HEK293T (cell line): ENCODE measurements around the gene CDK5RAP2.

Experiments used
- CTCF ChIA-PET: fragments of 350-600 bp; formaldehyde crosslinking; extraction: SDS; loops from one replicate; lab custom pipeline; 2021; ENCODE audit warnings: antibody characterized with exemption, inconsistent platforms; lab: Yijun Ruan, JAX
- POLR2A ChIA-PET: fragments of 350-600 bp; formaldehyde crosslinking; extraction: SDS; loops from one replicate; lab custom pipeline; 2020; ENCODE audit warnings: antibody characterized with exemption, inconsistent platforms; lab: Yijun Ruan, JAX
- DNase-seq: peaks from one replicate; pipeline ENCODE4 v3.0.0; 2012; ENCODE audit warnings: mixed read lengths; ENCODE audit errors: extremely low spot score
- ARNT ChIP-seq: fragments of 450-650 bp; IDR thresholded peaks from 2 replicates; pipeline ENCODE4 v1.6.1; 2017; ENCODE audit warnings: mild to moderate bottlenecking
- BHLHE40 ChIP-seq: fragments of 450-650 bp; IDR thresholded peaks from 2 replicates; pipeline ENCODE4 v1.6.1; 2016; ENCODE audit warnings: mild to moderate bottlenecking, moderate library complexity, borderline replicate concordance
- CTBP1 ChIP-seq: fragments of 450-650 bp; IDR thresholded peaks from 2 replicates; pipeline ENCODE4 v1.6.1; 2016; ENCODE audit warnings: borderline replicate concordance
- ELF4 ChIP-seq: fragments of 450-650 bp; IDR thresholded peaks from 2 replicates; pipeline ENCODE4 v1.6.1; 2017; ENCODE audit warnings: antibody characterized with exemption
- FOXA1 ChIP-seq: fragments of 450-650 bp; IDR thresholded peaks from 2 replicates; pipeline ENCODE4 v1.6.1; 2016; ENCODE audit warnings: mild to moderate bottlenecking
- FOXK2 ChIP-seq: fragments of 450-650 bp; IDR thresholded peaks from 2 replicates; pipeline ENCODE4 v1.6.1; 2016; ENCODE audit warnings: mild to moderate bottlenecking
- FOXM1 ChIP-seq: fragments of 450-650 bp; IDR thresholded peaks from 2 replicates; pipeline ENCODE4 v1.6.1; 2017; ENCODE audit warnings: mild to moderate bottlenecking, borderline replicate concordance
- HDGF ChIP-seq: fragments of 450-650 bp; IDR thresholded peaks from 2 replicates; pipeline ENCODE4 v1.6.1; 2017; ENCODE audit warnings: antibody characterized with exemption, borderline replicate concordance
- L3MBTL2 ChIP-seq: fragments of 450-650 bp; conservative IDR thresholded peaks from 2 replicates; pipeline ENCODE4 v1.6.1; 2016; ENCODE audit warnings: mild to moderate bottlenecking
- LEF1 ChIP-seq: fragments of 450-650 bp; IDR thresholded peaks from 2 replicates; pipeline ENCODE4 v1.6.1; 2017; ENCODE audit warnings: mild to moderate bottlenecking, borderline replicate concordance
- NFRKB ChIP-seq: fragments of 450-650 bp; IDR thresholded peaks from 2 replicates; pipeline ENCODE4 v1.6.1; 2016; ENCODE audit warnings: mild to moderate bottlenecking, moderate library complexity
- SP1 ChIP-seq: fragments of 450-650 bp; IDR thresholded peaks from 2 replicates; pipeline ENCODE4 v1.6.1; 2017
- SUZ12 ChIP-seq: fragments of 450-650 bp; IDR thresholded peaks from 2 replicates; pipeline ENCODE4 v1.6.1; 2016; ENCODE audit warnings: mild to moderate bottlenecking
- TARDBP ChIP-seq: fragments of 450-650 bp; IDR thresholded peaks from 2 replicates; pipeline ENCODE4 v1.6.1; 2016
- ZNF384 ChIP-seq: fragments of 450-650 bp; IDR thresholded peaks from 2 replicates; pipeline ENCODE4 v1.6.1; 2016
- TF ChIP-seq, protein P1 (sequence below): fragments of 450-650 bp; IDR thresholded peaks from 2 replicates; pipeline ENCODE4 v1.6.1; 2016

Gene CDK5RAP2

DNA sequence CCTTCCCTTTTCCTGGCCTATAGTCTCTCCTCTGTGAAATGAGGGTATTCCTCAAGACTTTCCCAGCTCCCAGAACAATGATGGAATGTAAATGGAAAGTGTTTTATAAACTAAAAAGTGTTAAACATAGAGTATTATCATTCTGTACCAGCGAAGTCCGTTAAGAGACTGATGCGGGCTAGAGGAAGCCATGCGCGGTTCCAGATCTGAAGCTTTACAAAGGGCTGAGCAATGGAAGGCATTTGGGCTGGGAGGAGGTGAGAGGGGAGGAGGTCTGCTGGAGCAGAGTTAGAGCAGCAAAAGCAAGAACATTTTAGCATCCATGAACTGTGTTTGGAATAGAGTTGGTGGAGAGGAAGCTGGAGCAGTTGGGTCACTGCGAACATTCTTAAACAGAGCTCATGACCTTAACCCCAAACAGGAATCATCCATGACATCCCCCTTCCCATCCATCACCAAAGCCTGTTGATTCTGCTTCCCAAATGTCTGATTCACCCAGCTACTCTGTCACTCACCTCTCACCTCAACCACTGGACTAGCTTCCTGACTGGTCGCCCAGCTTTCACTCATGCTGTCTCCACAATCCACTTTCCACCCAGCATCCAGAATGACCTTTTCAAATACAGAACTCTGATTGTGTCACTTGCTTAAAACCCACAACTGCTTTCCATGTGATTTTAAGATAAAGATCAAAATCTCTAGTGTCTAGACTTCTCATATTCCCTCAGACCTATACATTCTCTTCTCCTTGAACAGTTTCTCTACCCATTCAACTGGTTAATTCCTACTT lies 37.1 kb downstream of the CDK5RAP2 start:
- ChIA-PET POLR2A (no interaction called here), CTCF (interaction anchor here (2.1 kb wide), 1 partner anchor 12 kb away, joined by 4 read pairs; no protein-coding TSS in a partner anchor)
- no peak for DNase-seq

DNA sequence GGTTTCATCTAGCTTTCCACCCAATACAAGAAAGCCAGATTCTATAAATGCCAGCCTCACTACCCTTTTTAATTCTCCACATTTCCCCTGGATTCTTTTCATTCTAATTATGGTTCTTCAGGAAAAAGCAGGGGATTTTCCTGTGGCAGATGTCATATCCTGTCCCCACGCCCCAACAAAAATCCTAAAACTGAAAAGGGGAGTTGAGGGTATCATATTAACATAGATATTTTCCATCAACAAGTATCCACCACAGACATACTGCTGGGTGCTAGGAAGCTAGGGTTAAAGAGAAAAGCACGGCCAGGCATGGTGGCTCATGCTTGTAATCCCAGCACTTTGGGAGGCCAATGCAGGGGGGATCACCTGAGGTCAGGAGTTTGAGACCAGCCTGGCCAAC lies 38.0 kb downstream of the CDK5RAP2 start:
- DNase-seq = no peak
- CTCF ChIA-PET = interaction anchor here (2.1 kb wide), 1 partner anchor 11 kb away, joined by 4 read pairs; no protein-coding TSS in a partner anchor
- TF ChIP-seq CTBP1 (no peak), ELF4 (no peak), FOXA1 (no peak), LEF1 (no peak)
- TF ChIP-seq, protein P1, sequence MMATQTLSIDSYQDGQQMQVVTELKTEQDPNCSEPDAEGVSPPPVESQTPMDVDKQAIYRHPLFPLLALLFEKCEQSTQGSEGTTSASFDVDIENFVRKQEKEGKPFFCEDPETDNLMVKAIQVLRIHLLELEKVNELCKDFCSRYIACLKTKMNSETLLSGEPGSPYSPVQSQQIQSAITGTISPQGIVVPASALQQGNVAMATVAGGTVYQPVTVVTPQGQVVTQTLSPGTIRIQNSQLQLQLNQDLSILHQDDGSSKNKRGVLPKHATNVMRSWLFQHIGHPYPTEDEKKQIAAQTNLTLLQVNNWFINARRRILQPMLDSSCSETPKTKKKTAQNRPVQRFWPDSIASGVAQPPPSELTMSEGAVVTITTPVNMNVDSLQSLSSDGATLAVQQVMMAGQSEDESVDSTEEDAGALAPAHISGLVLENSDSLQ = no peak
- POLR2A ChIA-PET = no interaction called here

More for the DNA sequence above, 37.1 kb downstream of the CDK5RAP2 start:
- no peak for TF ChIP-seq FOXM1
- no peak for TF ChIP-seq NFRKB
- TF ChIP-seq CTBP1 = no peak
- no peak for TF ChIP-seq ZNF384
- no peak for TF ChIP-seq TARDBP
- no peak for TF ChIP-seq BHLHE40
- no peak for TF ChIP-seq LEF1
- no peak for TF ChIP-seq ARNT
- TF ChIP-seq SP1 = no peak
- no peak for TF ChIP-seq HDGF
- TF ChIP-seq, protein P1 = no peak
- no peak for TF ChIP-seq FOXK2
- TF ChIP-seq ELF4 = no peak
- TF ChIP-seq FOXA1 = no peak

DNA sequence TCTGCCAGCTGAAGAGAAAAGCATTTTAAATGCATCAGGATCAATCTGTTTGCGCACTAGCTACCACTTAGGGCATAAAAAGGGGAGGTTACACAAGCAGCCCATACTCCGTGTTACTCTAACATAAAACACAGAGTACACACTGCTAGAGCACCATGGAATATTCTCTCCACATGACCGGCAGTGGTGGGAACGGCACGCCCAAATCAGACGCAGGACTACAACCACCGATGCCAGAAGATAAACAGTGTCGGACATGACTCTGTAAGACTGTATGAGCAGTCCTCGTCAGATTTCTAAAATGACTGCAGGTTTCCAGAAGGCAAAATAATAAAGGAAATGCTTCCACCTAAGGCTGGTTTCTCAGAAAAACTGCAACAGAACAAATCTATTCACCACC lies 40.0 kb downstream of the CDK5RAP2 start:
- TF ChIP-seq ZNF384 (no peak), ARNT (no peak), CTBP1 (no peak), TARDBP (no peak), ELF4 (no peak), BHLHE40 (no peak), L3MBTL2 (no peak), NFRKB (no peak), LEF1 (no peak), SUZ12 (no peak), FOXM1 (no peak), FOXA1 (no peak), HDGF (no peak), SP1 (no peak), FOXK2 (no peak)
- TF ChIP-seq, protein P1 = no peak
- POLR2A ChIA-PET = no interaction called here

DNA sequence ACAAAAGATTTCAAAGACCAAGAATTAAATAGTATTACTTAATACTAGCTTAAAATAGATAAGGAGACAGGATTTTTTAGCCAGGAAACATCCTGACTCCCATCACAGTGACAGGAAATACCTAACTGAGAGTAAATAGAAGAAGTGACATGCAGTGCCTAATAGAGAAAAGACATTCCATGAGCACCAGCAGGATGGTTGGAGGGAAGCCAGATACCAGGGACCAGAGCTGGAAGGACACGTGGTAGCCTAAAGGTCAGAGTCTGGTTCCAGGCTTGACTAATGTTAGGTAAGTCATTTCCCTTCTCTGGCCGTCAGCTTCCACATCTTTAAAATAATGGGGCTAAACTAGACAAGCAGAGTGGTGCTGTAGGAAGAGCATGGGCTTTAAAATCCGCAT lies 41.6 kb downstream of the CDK5RAP2 start:
- CTCF ChIA-PET = no interaction called here
- DNase-seq = no peak
- no peak for TF ChIP-seq ELF4
- TF ChIP-seq L3MBTL2 = no peak
- TF ChIP-seq TARDBP = no peak
- TF ChIP-seq, protein P1 = no peak
- no peak for TF ChIP-seq ARNT
- no peak for TF ChIP-seq LEF1
- no peak for TF ChIP-seq FOXK2
- no peak for TF ChIP-seq HDGF

More for the DNA sequence above, 40.0 kb downstream of the CDK5RAP2 start:
- no peak for DNase-seq
- CTCF ChIA-PET = no interaction called here

DNA sequence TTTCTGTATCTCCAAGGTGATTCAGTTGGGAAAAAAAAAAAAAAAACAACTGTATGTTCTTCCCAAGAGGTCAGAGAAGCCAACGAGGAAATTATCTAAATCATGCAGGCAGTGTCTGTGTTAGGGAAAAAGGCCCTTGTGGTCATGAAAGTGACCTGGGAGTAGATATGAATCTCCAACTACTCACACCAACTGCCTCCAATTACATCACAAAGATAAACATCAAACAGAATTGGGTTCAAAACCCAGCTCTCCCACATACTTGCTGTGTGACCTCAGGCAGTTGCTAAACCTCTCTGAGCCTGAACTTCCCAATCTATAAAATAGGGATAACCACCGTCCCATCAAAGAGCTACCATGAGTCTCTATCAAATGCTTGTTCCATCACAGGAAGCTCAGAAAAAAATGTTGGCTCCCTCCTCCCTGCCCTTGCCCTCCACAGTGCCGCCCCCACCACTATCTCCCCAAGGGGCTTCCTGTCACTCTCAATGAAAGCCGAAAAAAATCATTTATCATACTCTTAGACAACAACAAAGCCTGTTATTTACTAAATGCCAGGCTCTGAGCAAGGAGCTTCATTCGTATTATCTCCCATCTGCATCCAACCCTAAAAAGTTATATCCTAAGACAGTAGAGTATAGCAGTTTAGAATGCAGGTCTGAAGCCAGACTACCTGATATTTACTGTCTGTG lies 42.9 kb downstream of the CDK5RAP2 start:
- no peak for DNase-seq
- no peak for TF ChIP-seq TARDBP
- TF ChIP-seq HDGF = no peak
- TF ChIP-seq CTBP1 = no peak
- TF ChIP-seq FOXM1 = no peak
- TF ChIP-seq ELF4 = no peak
- no peak for TF ChIP-seq L3MBTL2
- no peak for TF ChIP-seq SUZ12
- TF ChIP-seq FOXA1 = no peak
- no peak for TF ChIP-seq BHLHE40
- no peak for TF ChIP-seq ARNT
- no peak for TF ChIP-seq ZNF384
- TF ChIP-seq, protein P1 = no peak
- POLR2A ChIA-PET = no interaction called here
- CTCF ChIA-PET = no interaction called here

More for the DNA sequence above, 41.6 kb downstream of the CDK5RAP2 start:
- POLR2A ChIA-PET = no interaction called here
